SK-N-SH (cell line): ENCODE results near the gene PTPRK. TPM values are rescaled to one million over a fixed set of nuclear protein-coding genes. Genes with fewer than 3 reads are reported as not detected.
A peak's percentile ranks its signal among the peaks of the same experiment; 100 is the strongest.

Experiments used
- CTCF ChIA-PET: fragments of 300-600, 350-600 bp; formaldehyde crosslinking; extraction: SDS; loops from one replicate; lab custom pipeline; 2021; lab: Yijun Ruan, JAX
- POLR2A ChIA-PET: fragments of 350-600 bp; sonication (Branson Sonifier 250); formaldehyde crosslinking; extraction: SDS; loops from one replicate; lab custom pipeline; 2020; ENCODE audit warnings: antibody characterized with exemption, inconsistent platforms; lab: Yijun Ruan, JAX
- DNase-seq: peaks from one replicate; pipeline ENCODE4 v3.0.0; 2012
- H2AFZ ChIP-seq: fragments of 200-600 bp; sonication (generic); 2 replicates; pipeline ENCODE4 v1.8.1; 2016; ENCODE audit warnings: antibody characterized with exemption, mild to moderate bottlenecking, low read depth
- H3F3A ChIP-seq: fragments of 200-600 bp; sonication (generic); replicated peaks from 2 replicates; pipeline ENCODE3; 2016; ENCODE audit warnings: antibody characterized with exemption, mild to moderate bottlenecking; ENCODE audit not compliant: insufficient read depth
- H3K27ac ChIP-seq, 2 experiments: fragments of 200-500 bp in 1 of 2; fragments of 200-600 bp in 1 of 2; sonication (Bioruptor generic) in 1 of 2; sonication (generic), shearing (Covaris generic) in 1 of 2; 2 replicates each; pipeline versions ENCODE4 v1.5.1 to v1.6.1; 2014 to 2016; ENCODE audit warnings: low read depth in 2 of 2, inconsistent platforms in 1 of 2, low read length in 1 of 2, mild to moderate bottlenecking in 1 of 2, mixed read lengths in 1 of 2
- H3K27me3 ChIP-seq: fragments of 200-600 bp; sonication (generic), shearing (Covaris generic); 2 replicates; pipeline ENCODE4 v1.6.1; 2016; ENCODE audit warnings: mixed run types; ENCODE audit not compliant: insufficient read depth
- H3K36me3 ChIP-seq, 2 experiments: fragments of 200-500 bp in 1 of 2; fragments of 200-600 bp in 1 of 2; sonication (Bioruptor generic) in 1 of 2; sonication (generic) in 1 of 2; replicated peaks in 1 of 2; 2 replicates each; pipeline versions ENCODE3 to v1.5.1; 2014 to 2016; ENCODE audit warnings: low read length in 1 of 2, mild to moderate bottlenecking in 1 of 2; ENCODE audit not compliant: insufficient read depth in 2 of 2, control insufficient read depth in 1 of 2
- H3K4me1 ChIP-seq, 2 experiments: fragments of 200-500 bp in 1 of 2; fragments of 200-600 bp in 1 of 2; sonication (Bioruptor generic) in 1 of 2; sonication (generic), shearing (Covaris generic) in 1 of 2; 2 replicates each; pipeline versions ENCODE4 v1.5.1 to v1.6.1; 2014 to 2016; ENCODE audit warnings: low read depth in 1 of 2, low read length in 1 of 2, mixed run types in 1 of 2; ENCODE audit not compliant: insufficient read depth in 2 of 2, control insufficient read depth in 1 of 2
- H3K4me2 ChIP-seq: fragments of 200-600 bp; sonication (generic), shearing (Covaris generic); 2 replicates; pipeline ENCODE4 v1.6.1; 2017; ENCODE audit warnings: mixed run types
- H3K4me3 ChIP-seq, 2 experiments: fragments of 200-500 bp in 1 of 2; fragments of 200-600 bp in 1 of 2; sonication (Bioruptor generic) in 1 of 2; sonication (generic), shearing (Covaris generic) in 1 of 2; 2 replicates each; pipeline versions ENCODE4 v1.5.1 to v1.8.1; 2014 to 2016; ENCODE audit warnings: low read depth in 2 of 2, inconsistent platforms in 1 of 2, low read length in 1 of 2, mild to moderate bottlenecking in 1 of 2, mixed read lengths in 1 of 2, moderate library complexity in 1 of 2
- H3K79me2 ChIP-seq: fragments of 200-600 bp; sonication (generic); 2 replicates; pipeline ENCODE4 v1.8.1; 2017; ENCODE audit warnings: mild to moderate bottlenecking; ENCODE audit not compliant: insufficient read depth
- H3K9ac ChIP-seq: fragments of 200-600 bp; sonication (generic); 2 replicates; pipeline ENCODE4 v1.6.1; 2017; ENCODE audit warnings: mixed run types
- H3K9me2 ChIP-seq: fragments of 200-600 bp; sonication (generic); 2 replicates; pipeline ENCODE4 v1.6.1; 2017; ENCODE audit warnings: mixed run types
- H3K9me3 ChIP-seq: fragments of 200-600 bp; sonication (generic); 2 replicates; pipeline ENCODE4 v1.6.1; 2017; ENCODE audit warnings: mixed run types, mild to moderate bottlenecking, moderate library complexity
- H4K20me1 ChIP-seq: fragments of 200-600 bp; sonication (generic); 2 replicates; pipeline ENCODE4 v1.6.1; 2017; ENCODE audit warnings: mild to moderate bottlenecking, mixed run types; ENCODE audit not compliant: insufficient read depth
- CHD2 ChIP-seq: fragments of 150-350 bp; IDR thresholded peaks from 2 replicates; pipeline ENCODE4 v1.6.1; 2018; ENCODE audit warnings: low read length; ENCODE audit not compliant: partially characterized antibody
- EP300 ChIP-seq, 2 experiments: IDR thresholded peaks; 2 replicates each; pipeline versions ENCODE4 v1.4.0 to v1.6.1; 2012; ENCODE audit warnings: borderline replicate concordance in 1 of 2, low read depth in 1 of 2, low read length in 1 of 2
- FOSL2 ChIP-seq: IDR thresholded peaks from 2 replicates; pipeline ENCODE4 v1.4.0; 2012; ENCODE audit warnings: low read depth, mild to moderate bottlenecking, moderate library complexity, borderline replicate concordance
- JUND ChIP-seq: IDR thresholded peaks from 2 replicates; pipeline ENCODE4 v1.4.0; 2012
- MAX ChIP-seq: IDR thresholded peaks from 2 replicates; pipeline ENCODE4 v1.4.0; 2012; ENCODE audit warnings: low read depth
- PBX3 ChIP-seq: IDR thresholded peaks from 2 replicates; pipeline ENCODE4; 2012
- RAD21 ChIP-seq: IDR thresholded peaks from 2 replicates; pipeline ENCODE4 v1.6.1; 2012; ENCODE audit warnings: mild to moderate bottlenecking, low read length
- RCOR1 ChIP-seq: fragments of 150-350 bp; IDR thresholded peaks from 2 replicates; pipeline ENCODE4 v1.6.1; 2017; ENCODE audit warnings: antibody characterized with exemption, low read length
- SIN3A ChIP-seq: IDR thresholded peaks from 2 replicates; pipeline ENCODE4 v1.6.1; 2012; ENCODE audit warnings: low read depth, mild to moderate bottlenecking, low read length, moderate library complexity, borderline replicate concordance
- SMC3 ChIP-seq: IDR thresholded peaks from 2 replicates; pipeline ENCODE4 v1.6.1; 2012; ENCODE audit warnings: low read depth, low read length, improper control_type of control experiment
- TAF1 ChIP-seq: IDR thresholded peaks from 2 replicates; pipeline ENCODE4 v1.6.1; 2012; ENCODE audit warnings: low read depth, mild to moderate bottlenecking, low read length, moderate library complexity, borderline replicate concordance
- TCF12 ChIP-seq: IDR thresholded peaks from 2 replicates; pipeline ENCODE4 v1.4.0; 2012
- TEAD4 ChIP-seq: IDR thresholded peaks from 2 replicates; pipeline ENCODE4 v1.4.0; 2012; ENCODE audit warnings: mild to moderate bottlenecking, borderline replicate concordance; ENCODE audit not compliant: insufficient read depth
- USF1 ChIP-seq: IDR thresholded peaks from 2 replicates; pipeline ENCODE4 v1.4.0; 2012; ENCODE audit warnings: low read depth, borderline replicate concordance
- WGBS: methylation state at CpG from one replicate; pipeline ENCODE4 v1.1.6; 2017; ENCODE audit warnings: low lambda C conversion rate; 5-methylcytosine and 5-hydroxymethylcytosine counted together
- polyA plus RNA-seq, 3 experiments: library from polyadenylated mRNA; depleted of rRNA; stranded (reverse); fragments of >200 nt; gene quantifications; 2 replicates each; pipeline ENCODE4 v1.2.3, GENCODE V29; 2012

Gene PTPRK
- polyA plus RNA-seq, 1 of the 3 experiments (the other 2 are of a cell fraction): 9.5 TPM

GRCh38 chr6:128277379-128277778, 243.0 kb downstream of the PTPRK start:
- ChIA-PET POLR2A (no interaction called here), CTCF (no interaction called here)
- no peaks in the 10 kb centered on the region for H3K36me3 ChIP-seq
- peaks cover 17% of the 10 kb centered on the region for H3F3A ChIP-seq
- no peak overlapping the region for H3K4me3 ChIP-seq
- no peak overlapping the region for H3K27ac ChIP-seq
- no peaks in the 10 kb centered on the region for H4K20me1 ChIP-seq
- TF ChIP-seq RAD21: no peak
- H3K4me2 ChIP-seq: no peak overlapping the region
- H3K9me3 ChIP-seq: no peaks in the 10 kb centered on the region
- H3K9me2 ChIP-seq: no peaks in the 10 kb centered on the region
- H3K4me1 ChIP-seq: peaks cover 0 to 29% of the 10 kb centered on the region in 2 experiments; a peak in 2 of 4 replicates
- DNase-seq: no peak
- 72% methylated on average over 3 of the region's 3 CpGs for WGBS
- H2AFZ ChIP-seq: no peak overlapping the region
- no peaks in the 10 kb centered on the region for H3K27me3 ChIP-seq
- no peak overlapping the region for H3K9ac ChIP-seq
- no peaks in the 10 kb centered on the region for H3K79me2 ChIP-seq

- TF ChIP-seq TAF1: no peak
- no peak for TF ChIP-seq CHD2
- no peak for TF ChIP-seq RCOR1
- TF ChIP-seq USF1: no peak
- TF ChIP-seq TEAD4: no peak
- TF ChIP-seq EP300 (IDR thresholded peaks at IDR 0.05; ENCODE audit: borderline replicate concordance in 1 of 2, low read depth in 1 of 2, low read length in 1 of 2): no peak
- no peak for TF ChIP-seq PBX3
- no peak for TF ChIP-seq MAX
- no peak for TF ChIP-seq SIN3A
These were observed 244.1 kb downstream of the PTPRK start for GRCh38 chr6:128276311-128276710.

GRCh38 chr6:128275681-128276080, 244.7 kb downstream of the PTPRK start:
- Histone ChIP-seq H3K4me3 (no peak overlapping the region), H3K9ac (no peak overlapping the region), H3K9me2 (no peaks in the 10 kb centered on the region), H3K9me3 (no peaks in the 10 kb centered on the region), H2AFZ (no peak overlapping the region), H4K20me1 (no peaks in the 10 kb centered on the region), H3K27ac (peak overlapping the region in 1 of 2 experiments; percentile 57; a peak in 2 of 4 replicates), H3K4me1 (peaks cover 0 to 29% of the 10 kb centered on the region in 2 experiments; a peak in 2 of 4 replicates), H3K27me3 (no peaks in the 10 kb centered on the region), H3K4me2 (peak overlapping the region; percentile 54; the same call in 1 of the 2 replicates), H3K79me2 (no peaks in the 10 kb centered on the region), H3F3A (peaks cover 17% of the 10 kb centered on the region), H3K36me3 (no peaks in the 10 kb centered on the region)
- CTCF ChIA-PET: no interaction called here
- POLR2A ChIA-PET: no interaction called here
- DNase-seq: no peak
- TF ChIP-seq JUND (peak; percentile 19; the same call in 1 of the 2 replicates), FOSL2 (peak; percentile 8; the same call in 1 of the 2 replicates), TCF12 (peak; percentile 28; the same call in 1 of the 2 replicates), SIN3A (no peak), EP300 (IDR thresholded peaks at IDR 0.05; ENCODE audit: borderline replicate concordance in 1 of 2, low read depth in 1 of 2, low read length in 1 of 2) (peak in 1 of 2 experiments; percentile 24; a peak in 1 of 4 replicates), PBX3 (peak; percentile 59), SMC3 (no peak)

More at GRCh38 chr6:128276311-128276710, 244.1 kb downstream of the PTPRK start:
- peaks cover 0 to 29% of the 10 kb centered on the region in 2 experiments; a peak in 2 of 4 replicates for H3K4me1 ChIP-seq
- H3K4me3 ChIP-seq: no peak overlapping the region
- no peaks in the 10 kb centered on the region for H3K79me2 ChIP-seq
- no peak overlapping the region for H3K9ac ChIP-seq
- peak overlapping the region in 1 of 2 experiments; percentile 57; a peak in 1 of 4 replicates for H3K27ac ChIP-seq
- H3K27me3 ChIP-seq: no peaks in the 10 kb centered on the region
- H3K4me2 ChIP-seq: no peak overlapping the region
- POLR2A ChIA-PET: no interaction called here
- no peaks in the 10 kb centered on the region for H3K36me3 ChIP-seq
- CTCF ChIA-PET: no interaction called here
- H4K20me1 ChIP-seq: no peaks in the 10 kb centered on the region
- no peak overlapping the region for H2AFZ ChIP-seq
- peaks cover 17% of the 10 kb centered on the region for H3F3A ChIP-seq
- no peaks in the 10 kb centered on the region for H3K9me3 ChIP-seq
- H3K9me2 ChIP-seq: no peaks in the 10 kb centered on the region
- DNase-seq: no peak
